ENCODE data around the gene NEURL3.

Gene NEURL3

GRCh38 chr2:96527286-96528005 lies 22.3 kb upstream of the NEURL3 start:
- no peak for DNase-seq

- no peak for DNase-seq
Measured at GRCh38 chr2:96526615-96527285, 21.6 kb upstream of the NEURL3 start.

DNA sequence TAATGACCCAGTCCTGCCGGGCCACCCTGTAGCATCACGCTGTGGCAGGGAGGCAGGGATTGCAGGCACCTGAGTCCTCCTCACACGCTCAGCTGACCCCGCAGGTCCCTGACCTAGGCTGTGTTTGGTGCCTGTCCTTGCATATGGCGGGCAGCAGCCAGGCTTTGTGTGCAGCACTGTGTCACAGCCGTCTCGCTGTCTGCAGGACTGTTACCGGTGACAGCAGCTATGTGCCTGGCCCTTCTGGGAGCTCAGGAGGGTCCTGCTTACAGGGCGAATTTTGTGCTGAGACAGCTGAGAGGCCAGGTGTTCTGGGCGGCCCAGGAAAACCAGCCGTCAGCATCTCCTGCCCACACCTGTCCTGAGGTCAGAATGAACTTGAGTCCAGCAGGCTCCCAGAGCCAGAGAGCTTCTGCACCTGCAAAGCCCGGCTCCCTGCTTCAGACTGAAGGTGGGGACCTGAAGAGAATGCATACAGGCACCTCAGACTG lies 21.0 kb upstream of the NEURL3 start:
- no peak for DNase-seq

DNA sequence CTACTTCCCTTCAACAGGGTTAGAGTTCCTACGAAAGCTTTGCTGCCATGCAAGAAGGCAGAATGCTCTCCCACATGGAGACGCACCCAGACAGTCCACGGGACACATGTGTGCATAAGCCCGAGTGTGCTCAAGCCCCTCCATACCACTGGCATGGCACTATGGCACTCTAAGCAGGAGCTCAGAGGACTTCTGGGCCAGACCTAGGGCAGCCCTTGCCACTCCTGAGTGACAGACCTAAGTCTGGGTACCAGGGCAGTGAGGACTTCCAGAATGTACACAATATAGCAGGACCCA lies 20.0 kb upstream of the NEURL3 start:
- no peak for DNase-seq

GRCh38 chr2:96524482-96525210 lies 19.5 kb upstream of the NEURL3 start:
- no peak for DNase-seq

- no peak for DNase-seq
Measured at GRCh38 chr2:96523659-96524481, 18.7 kb upstream of the NEURL3 start.

GRCh38 chr2:96522304-96523203 lies 17.4 kb upstream of the NEURL3 start:
- no peak for DNase-seq

- no peak for DNase-seq
Measured at GRCh38 chr2:96521219-96521618, 16.1 kb upstream of the NEURL3 start.

DNA sequence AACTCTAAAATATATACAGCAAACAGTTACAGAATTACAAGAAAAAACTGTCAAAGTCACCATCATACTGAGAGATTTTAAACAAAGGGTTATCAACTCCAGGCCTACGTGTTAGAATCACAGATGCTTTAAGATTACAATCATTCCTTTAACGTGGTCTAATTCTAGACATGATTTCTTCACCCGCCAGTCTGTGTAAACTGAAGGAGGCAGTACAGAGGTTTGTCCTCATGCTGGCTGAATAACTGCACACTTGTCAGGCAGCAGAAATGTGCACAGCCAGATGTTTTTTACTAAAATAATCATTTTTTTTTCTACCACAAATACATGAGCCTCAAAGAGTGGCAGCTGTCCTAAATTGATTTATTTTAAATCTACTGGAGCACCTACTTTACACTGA lies 15.5 kb upstream of the NEURL3 start:
- no peak for DNase-seq

DNA sequence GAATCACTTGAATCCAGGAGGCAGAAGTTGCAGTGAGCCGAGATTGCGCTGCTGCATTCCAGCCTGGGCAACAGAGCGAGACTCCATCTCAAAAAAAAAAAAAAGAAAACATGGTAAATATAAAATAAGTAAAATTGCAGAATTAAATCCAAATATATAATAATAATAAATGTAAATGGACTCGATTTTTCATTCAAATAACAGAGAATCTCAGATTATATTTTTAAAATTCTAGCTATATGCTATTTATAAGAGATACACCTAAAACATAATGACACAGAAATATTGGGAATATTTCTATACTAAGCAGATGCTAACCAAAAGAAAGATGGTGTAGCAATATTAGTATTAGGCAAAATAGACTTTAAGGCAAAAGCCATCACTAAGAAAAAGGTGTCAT lies 15.1 kb upstream of the NEURL3 start:
- no peak for DNase-seq

DNA sequence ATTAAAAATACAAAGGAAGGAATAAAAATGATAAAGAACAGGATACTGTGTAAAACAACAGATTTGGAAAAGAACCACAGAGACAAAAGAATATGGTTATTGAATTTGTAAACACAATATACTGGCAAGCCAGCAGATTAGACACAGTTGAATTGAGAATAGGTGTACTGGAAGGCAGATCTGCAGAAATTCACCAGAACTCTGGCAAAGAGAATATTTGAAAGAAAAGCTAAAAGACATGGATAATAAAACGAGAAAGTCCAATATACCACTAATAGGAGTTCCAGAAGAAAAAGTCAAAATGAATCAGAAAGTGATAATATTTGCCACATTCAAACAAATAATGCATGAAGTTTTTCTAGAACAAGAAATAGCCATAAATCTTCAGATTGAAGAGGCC lies 11.9 kb upstream of the NEURL3 start:
- no peak for DNase-seq

- DNase-seq: no peak
Measured at GRCh38 chr2:96514521-96514920, 9.4 kb upstream of the NEURL3 start.

DNA sequence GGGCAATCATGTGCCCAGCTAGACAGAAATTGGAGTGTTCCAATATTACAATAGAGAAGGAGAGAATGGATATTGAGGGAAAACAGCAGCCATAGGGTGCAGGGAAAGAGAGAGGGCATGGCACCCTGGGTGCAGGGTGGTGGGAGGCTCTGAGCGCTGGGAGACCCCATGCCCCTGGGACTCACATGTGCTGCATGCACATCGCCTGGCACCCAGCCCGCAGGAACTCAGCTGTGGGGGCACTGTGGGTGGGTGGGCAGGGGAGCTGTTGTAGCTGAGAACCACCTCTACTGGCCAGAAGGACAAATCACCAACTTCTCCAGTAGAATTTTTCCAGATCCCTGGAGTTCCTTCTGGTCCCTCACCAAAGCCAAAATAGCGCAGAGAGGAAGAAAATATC lies 7.2 kb upstream of the NEURL3 start:
- no peak for DNase-seq

DNA sequence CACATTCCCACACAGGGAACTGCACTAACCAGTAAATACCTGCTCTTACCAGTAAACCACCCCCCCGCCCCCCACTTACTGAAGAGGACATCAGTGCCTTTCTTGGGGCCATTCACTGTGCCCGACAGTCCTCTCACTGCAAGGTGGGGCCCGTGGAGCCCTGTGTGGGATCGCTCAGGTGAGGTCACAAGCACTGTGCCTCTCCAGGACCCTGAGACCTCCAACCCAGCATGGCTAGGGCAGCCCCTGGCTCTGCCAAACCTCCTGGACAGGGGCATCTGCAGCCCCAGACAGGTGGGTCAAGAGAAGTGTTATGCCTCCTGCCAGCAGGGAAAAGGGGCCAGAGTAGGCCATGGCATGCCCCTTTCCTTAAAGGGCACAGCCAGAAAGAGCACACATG lies 6.7 kb upstream of the NEURL3 start:
- no peak for DNase-seq

GRCh38 chr2:96510931-96511595 lies 5.9 kb upstream of the NEURL3 start:
- no peak for DNase-seq

DNA sequence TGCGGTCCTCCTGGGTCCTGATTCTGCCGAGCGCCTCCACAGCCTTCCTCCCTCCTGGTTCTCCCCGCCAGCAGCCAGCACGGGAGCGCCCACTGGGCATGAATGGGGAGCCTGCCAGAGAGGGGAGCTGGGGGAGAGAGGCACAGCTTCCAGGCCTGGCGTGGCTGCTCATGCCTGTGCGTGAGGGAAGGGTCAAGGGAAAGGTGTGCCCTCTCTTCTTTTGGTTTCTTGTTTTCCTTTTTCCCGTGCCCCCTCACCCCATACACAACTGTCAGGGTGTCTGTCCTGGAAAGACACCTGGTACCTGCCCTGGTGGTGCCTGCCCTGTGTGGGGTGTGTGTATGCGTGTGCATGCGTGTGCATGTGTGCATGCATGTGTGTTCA lies 4.7 kb upstream of the NEURL3 start:
- no peak for DNase-seq

- peak; percentile 50 for DNase-seq
Measured at GRCh38 chr2:96509114-96509846, 4.1 kb upstream of the NEURL3 start.

DNA sequence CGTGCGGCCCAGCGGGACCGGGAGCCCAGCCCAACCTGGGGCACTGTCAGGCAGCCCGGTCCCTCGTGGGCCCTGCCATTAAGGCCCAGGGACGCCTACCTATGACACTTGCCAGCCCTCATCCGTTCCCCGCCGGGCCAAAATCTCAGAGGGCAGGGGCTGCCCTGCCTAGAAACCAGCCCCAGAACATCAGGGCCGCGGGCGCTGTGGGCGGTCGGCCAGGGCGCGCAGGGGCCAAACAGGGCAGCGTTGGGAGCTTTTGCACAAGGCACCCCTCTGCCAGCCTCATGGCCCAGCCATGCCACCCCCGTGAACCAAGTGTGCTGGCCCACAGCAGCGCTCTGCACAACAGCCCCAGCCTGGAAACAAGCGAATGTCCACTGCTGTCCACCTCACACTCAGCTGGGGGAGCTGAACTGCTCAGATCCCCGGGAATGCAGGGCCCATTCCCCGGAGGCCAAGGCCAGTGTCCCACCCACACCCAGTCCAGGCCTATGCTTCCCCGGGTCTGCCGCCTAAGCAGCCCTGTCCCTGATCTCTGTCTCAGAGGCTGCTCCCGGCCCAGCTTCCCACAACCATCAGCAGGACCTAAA lies 3.5 kb upstream of the NEURL3 start:
- DNase-seq: no peak

- DNase-seq: peak; percentile 29
Measured at GRCh38 chr2:96507957-96508520, 2.9 kb upstream of the NEURL3 start.

GRCh38 chr2:96506907-96507240 lies 1.7 kb upstream of the NEURL3 start:
- no peak for DNase-seq

Data from NCI-H1048 (cell line).